PFSK-1 (cell line): ENCODE measurements around the gene CALD1.

ENCODE experiments used
- REST ChIP-seq, 2 experiments: IDR thresholded peaks; 2 replicates each; pipeline versions ENCODE4 v1.6.1 to v1.8.0; 2011 to 2012; ENCODE audit warnings: low read depth in 2 of 2, low read length in 2 of 2, control low read depth in 1 of 2, inconsistent platforms in 1 of 2, mild to moderate bottlenecking in 1 of 2, moderate library complexity in 1 of 2; ENCODE audit not compliant: insufficient read depth in 1 of 2
- TAF1 ChIP-seq: IDR thresholded peaks from 2 replicates; pipeline ENCODE4 v1.6.1; 2012; ENCODE audit warnings: low read length, control low read depth, borderline replicate concordance; ENCODE audit not compliant: insufficient read depth

GRCh38 chr7:134834689-134835462 lies 55.4 kb downstream of the CALD1 start:
- TF ChIP-seq TAF1, result no peak
- no peak for TF ChIP-seq REST (IDR thresholded peaks at IDR 0.05; ENCODE audit: insufficient read depth in 1 of 2, low read depth in 2 of 2, low read length in 2 of 2)
